Measurements from ENCODE around the gene PEX13. TPM values are rescaled to one million over a fixed set of nuclear protein-coding genes. Genes with fewer than 3 reads are reported as not detected.

PEX13 gene
- total and polyA plus RNA-seq, 10 of the 15 experiments (the other 5 are each of a cell fraction or from before 2014, with no cell fraction given), result 2.6 to 27.6 (median 17.8) TPM

DNA sequence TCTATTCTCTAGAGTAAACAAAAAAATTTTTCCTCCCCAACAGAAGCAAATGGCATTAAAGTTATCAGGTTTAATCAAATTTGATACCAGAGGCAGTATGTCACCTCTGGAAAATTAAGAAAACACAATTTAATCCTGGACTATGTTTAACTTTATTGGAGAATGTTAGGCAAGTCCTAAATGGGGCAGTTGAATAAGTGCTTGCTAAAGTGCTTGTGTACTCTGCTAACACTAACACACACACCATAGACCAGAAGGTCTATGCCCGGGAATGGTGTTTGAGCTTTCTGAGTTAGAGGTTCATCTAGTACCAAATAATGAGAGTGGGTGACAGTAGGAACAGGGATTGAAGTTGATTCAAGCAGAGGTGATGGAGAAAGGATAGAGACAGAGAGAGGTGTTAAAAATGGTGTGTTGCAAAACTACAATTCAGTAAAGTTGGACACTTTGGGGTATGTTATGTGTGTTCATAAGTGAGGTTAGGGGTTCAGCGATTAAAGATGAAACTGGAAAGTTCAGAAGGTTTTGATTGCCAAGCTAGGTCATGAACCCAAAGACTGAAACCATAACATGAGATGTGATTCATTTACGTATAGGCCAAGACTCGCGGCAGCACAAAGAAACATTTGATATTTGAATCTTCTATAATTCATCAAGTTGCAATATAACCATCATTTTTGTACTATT lies 40.5 kb upstream of the PEX13 start:
- H3K9me3 ChIP-seq (replicated peaks; ENCODE audit: control insufficient read depth, insufficient read depth, low read length), result peaks cover 3% of the 10 kb centered on the region; the same call in 1 of the 3 replicates
- no peak overlapping the region for H3K27ac ChIP-seq (ENCODE audit: control insufficient read depth, insufficient read depth)
- H3K9ac ChIP-seq (ENCODE audit: control insufficient read depth, insufficient read depth, low read length), result no peak overlapping the region
- ATAC-seq (peak; percentile 66), DNase-seq (ENCODE audit: low read depth, low spot score) (no peak), FAIRE-seq (peak; percentile 72)
- H3K4me2 ChIP-seq (ENCODE audit: control insufficient read depth, insufficient read depth), result peak overlapping the region; percentile 85
- H4K20me1 ChIP-seq (ENCODE audit: control insufficient read depth, insufficient read depth), result no peaks in the 10 kb centered on the region
- no TSS peak for BruUV-seq (replicated peaks)
- H2AFZ ChIP-seq (ENCODE audit: control insufficient read depth, low read depth, low read length), result no peak overlapping the region
- H3K27me3 ChIP-seq (replicated peaks in 1 of 2; ENCODE audit: control insufficient read depth in 2 of 2, insufficient read depth in 2 of 2, low read length in 1 of 2), result no peaks in the 10 kb centered on the region
- in situ Hi-C loops (cut with MboI) (no loop called here), intact Hi-C loops (cut with micrococcal nuclease; ENCODE audit: unreplicated experiment) (no loop called here)
- CTCF ChIA-PET, result interaction anchor here (0.6 to 2.0 kb wide), 4 partner anchors 13 to 223 kb away, joined by 3 to 5 read pairs (median 4); no protein-coding TSS in a partner anchor
- H3K79me2 ChIP-seq (ENCODE audit: control insufficient read depth, insufficient read depth, low read length), result no peaks in the 10 kb centered on the region
- WGBS (ENCODE audit: insufficient coverage, insufficient replicate concordance, low lambda C conversion rate, missing lambda C conversion rate), result 19% methylated on average over 5 of the region's 5 CpGs
- SMC1A ChIA-PET (ENCODE audit: uncharacterized antibody, unreplicated experiment), result interaction anchor here (1.0 to 3.7 kb wide), 8 partner anchors 9 to 92 kb away, joined by 3 to 15 read pairs (median 4); no protein-coding TSS in a partner anchor
- H3K4me3 ChIP-seq, result no peak overlapping the region; the same call in 1 of the 2 replicates
- H3K4me1 ChIP-seq (ENCODE audit: control insufficient read depth, insufficient read depth, low read length), result peaks cover 56% of the 10 kb centered on the region
- POLR2A ChIA-PET, result interaction anchor here (0.6 to 2.0 kb wide), 5 partner anchors 11 to 466 kb away, joined by 3 to 5 read pairs (median 4); no protein-coding TSS in a partner anchor
- H3K36me3 ChIP-seq (ENCODE audit: control insufficient read depth in 2 of 2, insufficient read depth in 2 of 2, low read length in 1 of 2), result no peaks in the 10 kb centered on the region
- RAD21 ChIA-PET (ENCODE audit: unreplicated experiment), result interaction anchor here (1.0 to 3.3 kb wide), 3 partner anchors 10 to 138 kb away, joined by 3 to 15 read pairs (median 3); no protein-coding TSS in a partner anchor
- no peak for TF ChIP-seq NFXL1 (IDR thresholded peaks at IDR 0.05; ENCODE audit: borderline replicate concordance)
- TF ChIP-seq PAX5 (IDR thresholded peaks at IDR 0.05; ENCODE audit: borderline replicate concordance, low read depth, low read length), result 0 out of 2 replicates have a peak, but pooled peaks have one; percentile 12
- TF ChIP-seq, protein P1, sequence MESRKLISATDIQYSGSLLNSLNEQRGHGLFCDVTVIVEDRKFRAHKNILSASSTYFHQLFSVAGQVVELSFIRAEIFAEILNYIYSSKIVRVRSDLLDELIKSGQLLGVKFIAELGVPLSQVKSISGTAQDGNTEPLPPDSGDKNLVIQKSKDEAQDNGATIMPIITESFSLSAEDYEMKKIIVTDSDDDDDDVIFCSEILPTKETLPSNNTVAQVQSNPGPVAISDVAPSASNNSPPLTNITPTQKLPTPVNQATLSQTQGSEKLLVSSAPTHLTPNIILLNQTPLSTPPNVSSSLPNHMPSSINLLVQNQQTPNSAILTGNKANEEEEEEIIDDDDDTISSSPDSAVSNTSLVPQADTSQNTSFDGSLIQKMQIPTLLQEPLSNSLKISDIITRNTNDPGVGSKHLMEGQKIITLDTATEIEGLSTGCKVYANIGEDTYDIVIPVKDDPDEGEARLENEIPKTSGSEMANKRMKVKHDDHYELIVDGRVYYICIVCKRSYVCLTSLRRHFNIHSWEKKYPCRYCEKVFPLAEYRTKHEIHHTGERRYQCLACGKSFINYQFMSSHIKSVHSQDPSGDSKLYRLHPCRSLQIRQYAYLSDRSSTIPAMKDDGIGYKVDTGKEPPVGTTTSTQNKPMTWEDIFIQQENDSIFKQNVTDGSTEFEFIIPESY (IDR thresholded peaks at IDR 0.05), result no peak
- TF ChIP-seq, protein P2, sequence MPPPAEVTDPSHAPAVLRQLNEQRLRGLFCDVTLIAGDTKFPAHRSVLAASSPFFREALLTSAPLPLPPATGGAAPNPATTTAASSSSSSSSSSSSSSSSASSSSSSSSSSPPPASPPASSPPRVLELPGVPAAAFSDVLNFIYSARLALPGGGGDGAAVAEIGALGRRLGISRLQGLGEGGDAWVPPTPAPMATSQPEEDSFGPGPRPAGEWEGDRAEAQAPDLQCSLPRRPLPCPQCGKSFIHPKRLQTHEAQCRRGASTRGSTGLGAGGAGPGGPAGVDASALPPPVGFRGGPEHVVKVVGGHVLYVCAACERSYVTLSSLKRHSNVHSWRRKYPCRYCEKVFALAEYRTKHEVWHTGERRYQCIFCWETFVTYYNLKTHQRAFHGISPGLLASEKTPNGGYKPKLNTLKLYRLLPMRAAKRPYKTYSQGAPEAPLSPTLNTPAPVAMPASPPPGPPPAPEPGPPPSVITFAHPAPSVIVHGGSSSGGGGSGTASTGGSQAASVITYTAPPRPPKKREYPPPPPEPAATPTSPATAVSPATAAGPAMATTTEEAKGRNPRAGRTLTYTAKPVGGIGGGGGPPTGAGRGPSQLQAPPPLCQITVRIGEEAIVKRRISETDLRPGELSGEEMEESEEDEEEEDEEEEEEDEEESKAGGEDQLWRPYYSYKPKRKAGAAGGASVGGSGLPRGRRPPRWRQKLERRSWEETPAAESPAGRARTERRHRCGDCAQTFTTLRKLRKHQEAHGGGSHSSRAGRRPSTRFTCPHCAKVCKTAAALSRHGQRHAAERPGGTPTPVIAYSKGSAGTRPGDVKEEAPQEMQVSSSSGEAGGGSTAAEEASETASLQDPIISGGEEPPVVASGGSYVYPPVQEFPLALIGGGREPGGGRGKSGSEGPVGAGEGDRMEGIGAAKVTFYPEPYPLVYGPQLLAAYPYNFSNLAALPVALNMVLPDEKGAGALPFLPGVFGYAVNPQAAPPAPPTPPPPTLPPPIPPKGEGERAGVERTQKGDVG (CRISPR knock-in tag; IDR thresholded peaks at IDR 0.05), result no peak
- TF ChIP-seq MEF2A (IDR thresholded peaks at IDR 0.05; ENCODE audit: insufficient read depth, low read depth, low read length), result 0 out of 2 replicates have a peak, but pooled peaks have one; percentile 36
- peak; percentile 43 for TF ChIP-seq ATF7 (IDR thresholded peaks at IDR 0.05; ENCODE audit: low read depth)
- no peak for TF ChIP-seq SRF (IDR thresholded peaks at IDR 0.05; ENCODE audit: low read depth in 2 of 2, low read length in 2 of 2)
- TF ChIP-seq NR2F1 (conservative IDR thresholded peaks at IDR 0.05), result peak; percentile 85
- no peak for TF ChIP-seq BHLHE40 (IDR thresholded peaks at IDR 0.05; ENCODE audit: borderline replicate concordance in 1 of 2, low read depth in 2 of 2, low read length in 1 of 2)
- TF ChIP-seq, protein P3, sequence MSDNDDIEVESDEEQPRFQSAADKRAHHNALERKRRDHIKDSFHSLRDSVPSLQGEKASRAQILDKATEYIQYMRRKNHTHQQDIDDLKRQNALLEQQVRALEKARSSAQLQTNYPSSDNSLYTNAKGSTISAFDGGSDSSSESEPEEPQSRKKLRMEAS (IDR thresholded peaks at IDR 0.05; ENCODE audit: low read depth, low read length), result no peak
- no peak for TF ChIP-seq BMI1 (IDR thresholded peaks at IDR 0.05; ENCODE audit: borderline replicate concordance)
- no peak for TF ChIP-seq POU2F2 (IDR thresholded peaks at IDR 0.05; ENCODE audit: borderline replicate concordance, low read depth, low read length)
- TF ChIP-seq ASH2L (IDR thresholded peaks at IDR 0.05; ENCODE audit: borderline replicate concordance, low read depth), result no peak
- TF ChIP-seq, protein P4, sequence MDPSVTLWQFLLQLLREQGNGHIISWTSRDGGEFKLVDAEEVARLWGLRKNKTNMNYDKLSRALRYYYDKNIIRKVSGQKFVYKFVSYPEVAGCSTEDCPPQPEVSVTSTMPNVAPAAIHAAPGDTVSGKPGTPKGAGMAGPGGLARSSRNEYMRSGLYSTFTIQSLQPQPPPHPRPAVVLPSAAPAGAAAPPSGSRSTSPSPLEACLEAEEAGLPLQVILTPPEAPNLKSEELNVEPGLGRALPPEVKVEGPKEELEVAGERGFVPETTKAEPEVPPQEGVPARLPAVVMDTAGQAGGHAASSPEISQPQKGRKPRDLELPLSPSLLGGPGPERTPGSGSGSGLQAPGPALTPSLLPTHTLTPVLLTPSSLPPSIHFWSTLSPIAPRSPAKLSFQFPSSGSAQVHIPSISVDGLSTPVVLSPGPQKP (IDR thresholded peaks at IDR 0.05; ENCODE audit: low read depth, low read length), result no peak
- peak; percentile 78 for TF ChIP-seq JUNB (IDR thresholded peaks at IDR 0.05)

Data from GM12878 (cell line).